ENCODE data around the gene TMEM14A. TPM values are rescaled to one million over a fixed set of nuclear protein-coding genes. Genes with fewer than 3 reads are reported as not detected.
"Not testable (repeated sequence)": the region's sequence is repeated elsewhere in the genome, so short reads cannot be mapped to it uniquely, and the experiment has no call there.

The TMEM14A gene
- total RNA-seq: 46.9 and 69.5 TPM in 2 replicates

- DNase-seq (ENCODE audit: low read depth): peak; percentile 84
Observed at GRCh38 chr6:52670502-52671409, at the start of gene TMEM14A. Gene TMEM14A, plus strand, starts transcription at chr6:52671113. Its CDS starts 5,990 bp downstream, at chr6:52677103.

DNA sequence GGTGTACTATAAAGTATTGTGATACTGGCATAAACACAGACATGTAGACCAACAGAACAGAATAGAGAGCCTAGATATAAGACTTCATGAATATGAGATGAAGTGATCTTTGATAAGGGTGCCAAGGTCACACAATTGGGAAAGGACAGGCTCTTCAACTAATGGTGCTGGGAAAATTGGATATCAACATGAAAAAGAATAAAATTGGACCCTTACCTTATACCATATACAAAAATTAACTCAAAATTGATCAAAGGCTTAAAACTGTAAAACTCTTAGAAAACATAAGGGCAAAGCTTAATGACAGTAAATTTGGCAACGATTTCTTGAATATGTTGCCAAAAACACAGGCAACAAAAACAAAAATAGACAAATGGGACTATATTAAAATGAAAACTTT is 49.3 kb upstream of the TMEM14A start:
- DNase-seq (ENCODE audit: low read depth): no peak

GRCh38 chr6:52622810-52623209 is 48.1 kb upstream of the TMEM14A start:
- no peak for DNase-seq (ENCODE audit: low read depth)

GRCh38 chr6:52632011-52632410 is 38.9 kb upstream of the TMEM14A start:
- DNase-seq (ENCODE audit: low read depth): no peak

DNA sequence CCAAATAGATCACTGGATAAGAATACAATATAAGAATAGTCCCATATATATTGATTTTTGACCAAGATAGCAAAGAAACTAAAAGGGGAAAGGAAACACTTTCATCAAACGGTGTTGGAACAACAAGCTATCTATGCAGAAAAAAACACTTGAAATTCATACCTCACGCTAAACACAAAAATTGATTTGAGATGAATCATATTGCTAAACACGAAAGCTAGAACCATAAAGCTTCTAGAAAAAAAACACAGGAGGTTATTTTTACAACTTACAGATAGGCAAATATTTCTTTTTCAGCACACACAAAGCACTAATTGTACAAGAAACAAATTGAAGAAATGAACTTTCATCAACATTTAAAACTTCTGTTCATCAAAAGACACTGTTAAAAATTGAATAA is 36.7 kb upstream of the TMEM14A start:
- no peak for DNase-seq (ENCODE audit: low read depth)

DNA sequence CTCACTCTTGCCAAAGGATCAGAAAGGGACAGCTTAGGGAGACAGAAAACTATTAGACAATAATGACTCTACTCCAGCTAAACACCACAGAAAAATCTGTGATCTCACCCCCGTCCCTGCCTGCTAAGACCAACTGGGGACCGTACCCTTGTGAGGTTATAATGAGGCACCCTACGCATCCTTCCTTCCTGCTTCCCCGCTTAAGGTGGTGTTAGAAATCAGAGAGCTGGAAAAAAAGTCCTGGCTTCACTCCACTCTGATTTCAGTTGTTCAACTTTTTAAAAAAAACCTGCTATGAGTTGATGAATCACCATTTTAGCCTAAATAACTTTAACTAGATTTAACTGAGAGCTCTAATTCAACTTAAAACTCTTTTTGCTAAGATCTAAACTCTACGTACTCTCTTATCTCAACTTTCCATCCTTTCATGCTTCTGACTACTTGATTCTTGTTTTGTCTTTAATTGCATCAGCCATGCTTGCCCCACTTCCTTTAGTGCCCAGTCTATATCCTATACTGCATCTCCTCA is 35.8 kb upstream of the TMEM14A start:
- no peak for DNase-seq (ENCODE audit: low read depth)

- no peak for DNase-seq (ENCODE audit: low read depth)
Observed at GRCh38 chr6:52636830-52637229, 34.1 kb upstream of the TMEM14A start.

GRCh38 chr6:52639493-52639892 is 31.4 kb upstream of the TMEM14A start:
- no peak for DNase-seq (ENCODE audit: low read depth)

DNA sequence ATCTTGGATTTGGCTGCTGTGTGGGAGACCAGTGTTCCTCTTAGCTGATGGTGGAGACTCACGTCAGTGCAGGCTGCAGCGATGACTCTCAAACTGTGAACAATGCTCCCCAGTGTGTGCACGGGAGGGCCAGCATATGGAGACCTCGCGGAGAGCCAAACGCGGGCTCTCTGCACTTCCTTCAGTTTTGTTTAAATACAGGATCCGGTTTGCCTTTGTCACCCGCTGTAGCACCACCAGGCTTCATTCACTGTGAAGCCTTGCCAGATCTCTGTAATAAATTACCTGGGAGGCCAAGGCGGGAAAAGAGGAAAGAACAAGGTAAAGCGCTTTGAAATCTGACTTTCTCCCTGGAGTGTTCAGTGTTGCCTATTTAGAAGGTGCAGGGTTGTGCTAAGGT is 30.7 kb upstream of the TMEM14A start:
- DNase-seq (ENCODE audit: low read depth): no peak

GRCh38 chr6:52640916-52641315 is 30.0 kb upstream of the TMEM14A start:
- no peak for DNase-seq (ENCODE audit: low read depth)

- no peak for DNase-seq (ENCODE audit: low read depth)
Observed at GRCh38 chr6:52641388-52641787, 29.5 kb upstream of the TMEM14A start.

DNA sequence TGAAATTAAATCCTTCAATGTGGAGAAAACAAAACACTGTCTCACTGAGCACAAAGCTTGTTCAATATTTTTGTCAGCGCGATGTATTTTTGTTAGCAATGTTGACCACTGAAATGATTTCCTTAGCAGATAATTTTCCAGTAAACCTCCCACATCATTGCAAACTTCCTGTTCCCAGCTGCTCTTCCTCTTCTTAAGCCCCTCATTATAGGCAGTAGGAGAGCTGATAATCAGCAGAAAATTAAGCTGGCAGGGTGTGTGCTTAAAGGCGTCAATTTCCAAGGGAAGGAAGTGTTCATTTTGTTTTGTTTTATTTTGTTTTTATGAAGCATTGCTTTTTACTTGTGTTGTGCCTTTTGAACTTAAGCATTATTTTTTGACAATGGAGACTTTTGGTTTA is 29.1 kb upstream of the TMEM14A start:
- no peak for DNase-seq (ENCODE audit: low read depth)

DNA sequence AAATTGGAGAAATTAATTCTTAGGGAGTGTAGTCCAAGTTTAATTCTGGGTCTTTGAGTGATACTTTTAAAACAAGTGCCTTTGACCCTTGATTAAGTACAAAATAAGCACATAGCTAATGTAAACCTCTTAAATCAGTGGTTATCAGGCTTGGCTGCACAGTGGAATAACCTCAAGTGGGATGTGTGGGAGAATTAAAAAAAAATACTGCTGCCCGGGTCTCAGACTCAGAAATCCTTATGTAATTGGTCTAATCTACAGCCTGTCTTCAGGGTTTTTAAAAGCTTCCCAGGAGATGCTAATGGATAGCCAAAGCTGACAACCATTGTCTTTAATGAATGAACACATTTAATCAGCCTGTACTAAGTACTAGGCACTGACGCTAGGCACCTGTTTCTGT is 28.5 kb upstream of the TMEM14A start:
- no peak for DNase-seq (ENCODE audit: low read depth)

DNA sequence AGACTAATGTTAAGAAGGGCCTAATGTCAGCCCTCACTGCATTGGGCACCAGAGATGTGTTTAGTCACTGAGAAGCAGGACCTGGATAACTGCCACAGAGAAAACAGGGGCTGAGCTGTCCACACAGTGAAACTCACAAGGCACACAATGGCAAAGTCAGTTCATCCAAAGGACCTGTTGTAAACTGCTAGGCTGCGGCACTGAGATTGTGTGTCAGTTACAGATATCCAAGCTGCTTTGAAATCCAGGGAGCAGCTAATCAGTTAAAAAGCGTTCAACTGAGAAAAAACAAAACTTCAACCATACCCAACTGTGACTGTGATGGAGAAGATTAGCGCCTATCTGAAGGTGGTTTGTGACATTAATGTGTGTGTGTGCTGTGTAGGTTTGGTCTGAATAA is 27.8 kb upstream of the TMEM14A start:
- no peak for DNase-seq (ENCODE audit: low read depth)

GRCh38 chr6:52644253-52644652 is 26.7 kb upstream of the TMEM14A start:
- no peak for DNase-seq (ENCODE audit: low read depth)

- DNase-seq (ENCODE audit: low read depth): no peak
Observed at GRCh38 chr6:52645976-52646375, 24.9 kb upstream of the TMEM14A start.

DNA sequence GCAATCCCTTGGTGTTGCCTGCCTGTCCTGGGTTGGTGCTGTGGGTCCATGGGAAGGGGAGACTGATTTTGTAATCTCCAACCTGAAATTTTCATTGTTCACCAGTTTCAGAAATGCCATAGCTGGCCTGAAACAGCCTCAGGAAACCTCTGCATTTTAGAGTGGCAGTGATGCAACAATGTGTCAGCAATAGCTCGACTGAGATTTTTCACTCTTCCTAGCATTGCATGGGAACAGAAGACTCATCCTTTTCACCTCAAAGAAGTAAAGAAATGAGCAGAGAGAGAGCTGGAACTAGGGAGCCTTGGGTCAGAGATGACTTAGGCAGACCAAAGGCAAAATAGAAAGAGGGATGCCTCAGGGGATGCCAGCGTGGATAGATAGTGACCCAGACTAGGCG is 23.7 kb upstream of the TMEM14A start:
- peak; percentile 72 for DNase-seq (ENCODE audit: low read depth)

GRCh38 chr6:52649536-52650160 is 21.3 kb upstream of the TMEM14A start:
- DNase-seq (ENCODE audit: low read depth): no peak

DNA sequence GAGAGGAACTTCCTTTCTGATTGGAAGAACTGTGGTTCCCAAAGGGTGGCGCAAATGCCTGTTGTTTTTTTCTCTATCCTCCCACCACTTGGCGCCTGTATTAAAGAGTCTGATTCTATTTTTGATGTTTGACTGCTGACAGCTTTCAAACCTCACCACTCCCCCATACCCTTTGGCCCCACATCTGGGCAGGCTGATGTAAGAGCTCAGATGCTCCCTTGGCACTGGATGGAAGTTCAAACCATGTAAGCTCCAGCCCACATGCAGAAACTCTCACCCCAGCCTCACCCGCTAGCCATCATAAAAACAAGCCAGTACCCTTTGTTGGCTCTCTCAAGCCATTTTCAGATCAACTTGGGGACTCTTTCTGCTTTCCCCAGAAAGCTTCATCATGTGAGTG is 20.0 kb upstream of the TMEM14A start:
- no peak for DNase-seq (ENCODE audit: low read depth)

DNA sequence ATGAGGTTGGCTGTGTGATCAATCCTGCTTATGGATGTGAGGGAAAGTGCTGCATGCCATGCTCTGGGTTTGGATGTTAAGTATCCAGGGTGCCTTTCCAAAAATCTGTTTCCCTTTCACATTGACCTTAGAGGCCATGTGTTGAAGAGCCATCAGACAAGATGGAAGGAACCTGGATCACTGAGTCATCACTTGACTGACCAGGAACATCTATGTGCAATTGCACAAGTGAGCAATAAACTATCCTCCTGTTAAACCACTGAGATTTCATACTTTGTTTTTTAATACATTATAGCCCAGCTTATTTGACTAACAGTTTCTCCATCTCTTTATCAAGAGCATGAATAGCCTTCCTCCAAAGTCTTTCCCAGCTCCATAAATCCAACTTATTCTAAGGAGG is 17.8 kb upstream of the TMEM14A start:
- DNase-seq (ENCODE audit: low read depth): no peak

- no peak for DNase-seq (ENCODE audit: low read depth)
Observed at GRCh38 chr6:52654007-52654406, 16.9 kb upstream of the TMEM14A start.

DNA sequence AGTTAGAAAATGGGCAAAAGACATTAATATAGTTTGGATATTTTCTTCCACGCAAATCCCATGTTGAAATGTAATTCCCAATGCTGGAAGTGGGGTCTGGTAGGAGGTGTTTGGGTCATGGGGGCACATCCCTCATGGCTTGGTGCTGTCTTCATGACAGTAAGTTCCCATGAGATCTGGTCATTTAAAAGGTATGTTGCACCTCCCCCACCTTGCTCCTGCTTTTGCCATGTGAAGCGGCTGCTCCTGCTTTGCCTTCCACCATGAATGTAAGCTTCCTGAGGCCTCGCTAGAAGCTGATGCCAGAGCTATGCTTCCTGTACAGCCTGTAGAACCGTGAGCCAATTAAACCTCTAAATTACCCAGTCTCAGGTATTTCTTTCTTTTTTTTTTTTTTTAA is 16.3 kb upstream of the TMEM14A start:
- DNase-seq (ENCODE audit: low read depth): no peak

GRCh38 chr6:52655941-52656340 is 15.0 kb upstream of the TMEM14A start:
- DNase-seq (ENCODE audit: low read depth): not testable (repeated sequence)
